NCI-H69 (cell line): ENCODE data around the gene KCNC4.
A peak's percentile ranks its signal among the peaks of the same experiment; 100 is the strongest.

Experiments used
- DNase-seq: peaks from one replicate; lab custom pipeline; 2025; lab: John Stamatoyannopoulos, UW

The KCNC4 gene

GRCh38 chr1:110254604-110255391, 44.7 kb downstream of the KCNC4 start:
- DNase-seq, result peak; percentile 44

- peak; percentile 76 for DNase-seq
Measured at GRCh38 chr1:110255392-110255787, 45.3 kb downstream of the KCNC4 start.

- DNase-seq, result peak; percentile 93
Measured at GRCh38 chr1:110258734-110259133, 48.6 kb downstream of the KCNC4 start.

GRCh38 chr1:110259770-110260169, 49.7 kb downstream of the KCNC4 start:
- peak; percentile 37 for DNase-seq
